Activated CD4-positive, alpha-beta T cell treated with anti-CD3 and anti-CD28 coated beads, Interleukin-2, amount 50 U/mL, for 1 hour (primary cell): ENCODE data around the gene MBP.
"Not testable (repeated sequence)": the region's sequence is repeated elsewhere in the genome, so short reads cannot be mapped to it uniquely, and the experiment has no call there.

Experiments
- DNase-seq: peaks from one replicate; pipeline ENCODE4 v3.0.0-alpha.2; 2020

Gene MBP

DNA sequence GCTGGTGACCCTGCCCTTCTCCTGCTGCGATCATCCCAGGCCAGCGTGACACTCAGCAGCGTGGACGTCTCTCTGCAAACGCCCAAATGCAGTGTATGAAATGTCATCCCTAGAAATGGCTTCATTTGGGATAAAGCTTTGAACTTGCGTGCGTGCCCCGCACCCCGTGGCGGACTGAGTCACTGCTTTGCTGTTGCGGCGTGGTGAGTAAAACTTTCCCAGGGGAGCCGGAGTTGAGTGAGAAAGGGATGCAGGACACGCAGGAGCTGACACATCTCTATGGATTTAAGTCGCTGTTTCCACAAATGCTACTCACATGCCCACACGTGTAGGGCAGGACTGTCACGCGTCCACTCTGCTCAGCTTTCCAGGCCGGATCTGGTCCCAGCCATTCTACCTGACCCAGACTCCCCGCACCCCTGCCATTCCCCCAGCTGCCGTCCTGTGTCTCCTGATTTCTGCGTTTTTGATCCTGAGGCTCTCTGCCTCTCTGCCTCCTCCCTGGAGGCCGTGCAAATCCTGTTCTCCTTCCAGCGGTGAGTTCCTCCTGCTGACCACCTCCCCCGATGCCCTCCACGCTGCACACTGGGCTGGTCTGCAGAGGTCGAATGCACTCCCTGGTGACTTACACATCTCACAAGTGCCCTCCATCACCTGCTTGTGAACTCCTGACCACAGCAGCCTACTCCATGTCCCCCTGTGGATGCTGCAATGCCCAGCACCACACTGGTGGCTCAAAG, 88.9 kb downstream of the MBP start:
- DNase-seq: no peak

DNA sequence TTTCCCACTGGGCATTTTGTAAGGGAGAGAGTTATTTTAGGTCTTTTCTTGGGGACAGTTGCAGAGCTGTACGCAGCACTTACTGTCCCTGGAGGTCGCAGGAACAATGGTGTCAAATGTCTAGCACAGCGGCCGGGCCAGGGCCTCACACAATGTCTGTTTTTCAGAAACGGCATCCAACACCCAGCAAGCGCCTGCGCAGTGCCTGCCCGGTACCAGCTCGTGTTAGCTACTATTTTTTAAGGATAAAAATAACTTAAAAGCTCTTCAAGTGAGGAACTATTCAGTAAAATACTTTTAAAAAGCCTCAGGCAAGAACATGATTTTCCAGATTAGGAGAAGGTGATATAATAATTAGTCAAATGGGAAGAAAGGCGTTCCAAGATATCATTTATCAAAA, 90.0 kb downstream of the MBP start:
- no peak for DNase-seq

DNA sequence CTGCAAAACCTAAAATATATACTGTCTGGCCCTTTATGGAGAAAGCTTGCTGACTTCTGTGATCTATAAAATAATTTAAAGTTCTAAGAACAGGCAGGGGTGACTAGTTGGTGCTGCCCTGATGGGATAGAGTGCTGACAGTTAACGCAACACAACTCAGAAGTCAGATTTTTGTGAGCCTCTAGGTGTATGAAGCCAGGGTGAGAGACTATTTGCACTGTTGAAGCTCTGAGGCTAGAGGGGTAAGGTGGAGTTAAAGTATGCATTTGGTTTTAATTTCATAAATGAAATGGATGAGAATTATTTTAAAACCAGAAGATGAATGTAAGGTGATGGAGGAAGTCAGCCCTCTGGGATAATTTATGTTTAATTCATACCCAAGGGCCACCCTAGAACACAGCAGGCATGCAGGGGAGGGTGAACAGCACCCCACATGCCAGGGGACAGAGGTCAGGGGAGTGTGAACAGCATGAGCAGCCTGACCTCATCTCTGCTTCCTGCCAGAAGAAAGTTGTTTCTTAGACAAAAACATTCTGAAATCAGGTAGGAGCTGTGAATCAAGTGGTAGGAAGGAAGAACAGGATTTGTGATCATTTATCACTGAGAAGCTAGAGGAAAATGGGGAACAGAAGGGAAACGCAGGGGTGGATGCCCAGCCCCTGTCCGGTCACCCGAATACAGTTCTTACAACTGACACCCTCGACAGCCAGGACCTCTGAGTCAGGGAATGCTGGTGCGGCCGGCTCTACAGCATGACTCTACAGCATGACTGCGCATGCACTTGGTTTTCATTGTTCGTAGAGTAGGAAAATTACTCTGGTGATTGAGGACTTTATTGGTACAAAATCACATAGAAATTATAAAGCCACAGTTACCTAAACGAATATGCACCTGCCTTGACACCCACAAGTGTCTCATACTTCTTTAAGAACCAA, 93.1 kb downstream of the MBP start:
- no peak for DNase-seq

DNA sequence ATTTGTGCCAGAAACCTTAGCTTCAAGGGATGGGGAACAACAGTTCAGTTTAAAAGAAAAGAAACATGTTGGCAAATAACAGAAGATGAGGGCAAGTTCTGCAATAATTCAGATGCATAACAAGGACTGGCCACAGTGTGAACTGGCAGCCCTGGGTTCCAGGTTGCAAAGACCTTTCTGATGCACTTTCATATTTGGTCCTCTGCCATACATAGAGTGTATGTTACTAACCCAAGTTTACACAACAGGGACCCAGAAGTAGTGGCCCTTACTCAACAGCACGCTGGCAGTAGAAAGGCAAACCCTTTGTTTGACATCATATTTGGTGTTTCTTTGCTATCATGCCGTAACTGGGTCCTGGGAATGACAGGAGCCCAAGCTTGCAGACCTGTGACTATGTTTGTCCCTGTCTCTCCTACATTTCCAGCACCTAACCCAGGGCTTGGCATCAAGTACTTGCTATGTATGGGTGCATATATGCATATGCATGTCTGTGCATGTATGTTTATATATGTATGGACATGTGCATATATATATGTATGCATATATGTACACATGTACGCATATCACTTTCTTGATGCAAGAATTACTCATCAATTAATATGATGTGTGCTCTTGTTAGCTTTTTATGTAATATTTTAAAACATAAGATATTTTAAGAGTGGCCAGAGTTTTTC, 94.3 kb downstream of the MBP start:
- DNase-seq: no peak

DNA sequence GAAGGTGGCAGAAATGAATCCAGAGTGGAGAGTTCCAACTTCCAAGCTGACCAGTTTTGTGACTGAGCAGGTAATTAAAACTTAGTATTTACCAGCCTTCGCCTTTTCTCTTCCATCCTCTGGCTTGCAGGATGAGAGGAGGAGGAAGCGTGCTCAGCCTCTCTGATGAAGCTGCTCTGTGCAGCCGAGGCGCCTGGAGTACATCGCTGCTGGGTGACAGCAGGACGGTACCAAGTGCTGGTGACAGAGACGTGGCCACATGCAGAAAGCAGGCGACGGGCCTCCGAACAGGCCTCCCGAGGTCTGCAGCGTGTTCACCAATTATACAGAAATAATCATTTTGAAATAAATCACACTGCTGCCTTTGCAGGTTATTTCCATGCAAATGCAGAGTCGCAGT, 95.0 kb downstream of the MBP start:
- no peak for DNase-seq

DNA sequence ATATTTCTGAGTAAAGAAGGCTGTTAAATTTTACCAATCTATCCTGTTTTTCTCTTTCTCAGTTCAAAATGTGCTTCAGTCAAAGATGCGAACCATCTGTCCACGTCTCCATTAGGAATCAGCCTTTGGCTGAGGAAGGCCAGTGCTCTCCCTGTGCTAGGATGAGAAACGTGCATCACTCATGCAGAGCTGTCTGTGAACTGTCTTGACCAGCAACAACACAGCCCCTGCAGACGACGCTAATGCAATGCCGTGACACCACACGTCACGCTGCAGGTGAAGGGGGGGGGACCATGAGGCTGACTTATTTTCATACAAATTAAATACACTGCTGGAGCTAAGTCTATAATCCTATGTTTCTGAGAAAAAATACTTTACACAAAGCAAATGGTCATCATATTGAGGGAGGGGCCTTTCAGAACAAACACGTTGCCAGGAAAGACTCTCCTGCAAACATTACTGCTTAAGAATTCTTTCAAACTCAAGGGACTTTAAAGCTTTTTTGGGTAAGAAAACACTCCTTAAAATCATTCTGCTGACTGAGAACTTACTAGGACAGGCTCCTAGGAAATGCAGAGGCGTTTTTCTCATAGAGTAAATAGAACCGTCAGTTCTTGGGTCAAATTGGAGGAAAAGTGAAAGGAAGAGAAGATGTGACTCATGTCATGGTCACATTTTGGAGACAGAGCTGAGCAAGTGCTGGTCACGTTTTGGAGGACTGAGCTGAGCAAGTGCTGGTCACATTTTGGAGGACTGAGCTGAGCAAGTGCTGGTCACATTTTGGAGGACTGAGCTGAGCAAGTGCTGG, 97.0 kb downstream of the MBP start:
- DNase-seq: no peak

DNA sequence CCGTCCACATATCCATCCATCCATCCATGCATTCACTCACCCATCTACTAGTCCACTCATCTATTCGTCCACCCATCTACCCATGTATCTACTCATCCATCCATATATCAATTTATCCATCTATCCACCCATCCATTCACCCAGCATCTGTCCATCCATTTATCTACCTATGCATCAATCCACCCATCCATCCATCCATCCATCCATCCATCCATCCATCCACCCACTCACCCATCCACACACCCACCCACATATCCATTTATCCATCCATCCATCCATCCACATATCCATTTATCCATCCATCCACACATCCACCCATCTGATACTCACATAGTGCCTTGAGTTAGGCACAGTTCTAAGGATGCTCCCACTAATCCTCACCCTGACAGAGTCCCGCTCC, 99.0 kb downstream of the MBP start:
- no peak for DNase-seq

DNA sequence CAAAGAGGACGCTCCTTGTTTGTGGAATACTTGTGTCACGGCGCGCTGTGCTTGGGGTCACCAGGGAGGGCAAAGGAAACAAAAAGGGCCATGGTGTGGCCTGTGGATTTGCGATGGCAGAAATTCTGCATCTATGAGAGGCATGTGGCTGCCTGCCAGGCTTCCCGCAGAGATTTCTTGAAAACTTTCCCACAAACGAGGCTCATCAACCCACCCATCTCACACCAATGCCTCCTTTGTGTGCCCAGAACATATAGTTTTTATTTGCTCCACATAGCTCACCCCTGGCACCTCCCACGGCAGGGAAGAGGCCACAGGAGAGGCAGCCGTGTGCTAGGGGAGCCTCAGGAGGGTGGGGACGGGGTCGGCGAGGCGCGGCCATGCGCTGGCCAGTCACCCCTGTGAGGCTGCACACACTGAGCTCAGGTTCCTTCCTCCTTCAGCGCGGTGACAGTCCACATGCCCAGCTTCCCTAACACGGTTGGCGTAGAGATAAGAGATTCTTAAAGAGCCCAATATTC, 100.3 kb downstream of the MBP start:
- DNase-seq: no peak

DNA sequence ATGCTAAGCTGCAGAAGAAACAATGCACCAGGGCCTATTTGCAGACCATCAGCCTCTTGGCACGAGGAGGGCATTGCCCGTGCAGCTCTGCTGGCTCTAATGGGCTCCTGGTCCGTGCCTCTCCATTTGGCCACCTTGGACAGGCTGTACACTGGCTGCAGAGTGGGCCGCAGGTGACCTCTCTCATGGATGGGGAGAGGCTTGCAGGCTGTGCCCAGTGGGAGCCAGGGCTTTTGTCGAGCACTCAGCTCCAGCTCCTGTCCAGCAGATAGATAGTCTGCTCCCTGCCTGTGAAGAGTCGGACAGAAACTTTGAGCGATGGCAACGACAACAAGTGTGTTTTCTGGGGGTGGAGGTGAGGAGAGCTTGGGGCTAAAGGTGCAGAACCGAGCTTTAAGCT, 100.9 kb downstream of the MBP start:
- DNase-seq: no peak

DNA sequence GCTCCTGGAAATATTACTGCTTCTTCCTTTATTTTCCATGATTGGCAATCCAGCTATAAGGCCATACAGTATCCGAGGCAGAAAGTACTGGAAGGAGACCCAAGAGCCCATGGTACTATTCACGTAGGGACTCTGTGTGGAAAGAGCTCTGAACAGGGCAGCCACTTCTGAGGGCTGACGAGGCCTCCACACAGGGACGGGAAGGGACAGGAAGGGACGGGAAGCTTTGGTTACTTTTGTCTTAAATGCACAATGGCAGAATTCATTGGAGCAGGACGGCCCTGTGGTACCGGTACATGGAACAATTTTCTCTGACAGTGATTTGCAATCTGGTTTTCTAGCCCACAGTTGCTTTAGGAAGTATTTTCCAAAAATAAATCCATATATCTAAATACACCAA, 102.4 kb downstream of the MBP start:
- no peak for DNase-seq

DNA sequence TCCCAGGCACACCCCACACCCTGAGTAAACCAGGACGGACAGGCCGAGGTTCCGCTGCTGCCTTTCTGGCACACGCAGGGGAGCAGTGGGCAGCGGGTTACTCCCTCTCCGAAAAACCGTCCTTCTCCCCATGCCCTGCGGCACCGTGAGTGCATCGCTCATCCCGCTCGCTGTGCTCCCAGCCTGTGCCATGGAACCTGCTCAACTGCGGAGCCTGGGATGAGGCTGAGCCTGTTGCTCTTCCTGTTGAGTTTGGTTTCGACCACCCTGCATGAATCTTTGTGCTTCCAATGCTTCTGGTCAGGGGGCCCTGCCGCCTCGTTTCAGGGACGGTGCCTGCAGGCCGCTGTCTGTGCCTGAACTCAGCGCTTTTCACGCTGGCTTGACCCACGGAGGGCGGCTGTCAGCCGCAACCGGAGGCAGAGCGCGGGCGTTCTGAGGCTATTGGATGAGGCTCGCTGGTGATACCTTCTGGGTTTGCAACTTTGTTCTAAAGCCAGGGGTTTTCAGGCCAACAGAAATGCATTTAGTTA, 106.7 kb downstream of the MBP start:
- DNase-seq: no peak

DNA sequence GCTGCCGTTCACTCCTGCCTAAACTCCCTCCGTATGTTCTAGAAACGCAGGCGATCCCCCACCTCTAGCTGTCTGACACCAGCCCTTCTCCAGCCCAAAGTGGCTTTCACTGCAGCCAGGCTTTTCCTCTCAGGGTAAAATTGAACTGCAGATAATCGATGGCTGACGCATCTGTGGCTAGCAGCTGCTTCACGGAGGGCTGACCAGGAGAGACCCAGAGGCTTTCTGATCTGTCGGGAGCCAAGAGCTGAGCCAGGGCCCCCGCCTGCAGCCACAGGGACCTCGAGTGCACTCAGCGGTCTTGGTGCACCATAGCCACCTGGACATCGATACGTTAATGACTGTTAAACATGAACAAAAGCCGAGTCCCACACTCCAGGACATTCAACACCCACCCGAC, 107.5 kb downstream of the MBP start:
- DNase-seq: no peak

DNA sequence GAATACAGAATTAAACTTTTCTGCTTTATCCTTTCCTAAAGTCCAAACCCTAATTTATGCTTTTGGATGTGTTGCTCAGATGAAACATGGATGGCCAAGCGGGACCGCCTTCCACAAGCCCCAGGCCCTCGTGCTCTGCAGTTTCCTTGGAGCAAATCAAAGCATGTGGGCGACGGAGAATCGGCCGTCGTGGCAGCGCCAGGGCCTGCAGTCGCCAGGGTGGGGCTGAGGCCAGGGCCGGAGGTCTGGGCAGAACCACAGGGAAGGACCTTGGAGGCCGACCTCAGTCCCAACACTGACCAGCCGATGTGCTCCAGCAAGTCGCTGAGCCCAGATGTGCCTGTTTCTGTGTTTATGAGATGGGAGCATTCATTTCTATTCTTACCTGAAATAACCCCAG, 108.1 kb downstream of the MBP start:
- no peak for DNase-seq

DNA sequence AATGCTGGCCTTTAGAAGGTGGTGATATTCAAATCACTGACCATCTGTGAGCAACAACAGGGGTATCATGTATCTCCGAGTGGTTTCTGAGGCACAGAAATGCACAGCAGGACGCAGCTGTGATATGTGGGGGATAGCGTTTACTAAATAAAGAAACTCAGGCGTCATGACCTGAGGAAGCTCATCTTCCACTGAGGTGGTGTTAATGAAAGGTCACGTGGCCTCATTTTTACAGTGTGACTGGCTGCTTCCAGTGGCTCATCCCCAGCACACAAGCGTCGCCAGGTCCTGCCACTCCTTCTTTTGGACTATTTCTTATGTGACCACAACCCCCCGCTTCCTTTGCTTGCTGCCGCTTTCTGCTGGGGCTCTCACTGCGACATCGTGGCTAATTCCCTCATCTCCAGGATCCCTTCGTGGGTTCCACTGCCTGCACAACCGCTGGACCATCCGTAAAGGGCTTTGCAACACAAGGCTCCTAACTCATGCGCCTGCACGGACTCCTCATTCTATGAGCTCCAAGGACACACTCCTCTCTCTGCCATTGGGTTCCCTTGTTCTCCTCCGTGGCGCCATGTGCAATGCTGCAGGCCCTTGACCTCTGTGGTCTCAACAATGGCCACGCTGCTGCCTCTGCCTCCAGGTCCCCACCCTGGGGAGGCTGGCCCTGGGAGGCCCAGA, 109.3 kb downstream of the MBP start:
- no peak for DNase-seq

DNA sequence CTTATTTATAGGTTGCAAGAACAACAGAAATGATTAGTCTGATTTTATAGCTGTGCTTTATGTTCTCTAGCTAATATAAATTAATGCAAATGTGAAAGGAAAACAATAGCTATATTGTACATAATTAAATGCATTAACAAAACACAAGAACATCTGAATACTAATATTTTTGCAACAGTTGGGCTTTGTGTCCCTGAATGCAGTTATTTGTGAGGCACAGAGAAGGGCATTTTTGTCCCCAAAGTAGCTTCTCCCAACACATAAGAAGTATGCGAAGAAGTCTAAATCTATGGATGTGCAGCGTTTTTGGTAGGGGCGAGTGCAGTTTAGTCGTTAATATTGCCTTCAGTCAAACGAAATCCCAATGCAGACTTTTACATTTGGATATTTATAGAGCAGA, 110.0 kb downstream of the MBP start:
- no peak for DNase-seq

DNA sequence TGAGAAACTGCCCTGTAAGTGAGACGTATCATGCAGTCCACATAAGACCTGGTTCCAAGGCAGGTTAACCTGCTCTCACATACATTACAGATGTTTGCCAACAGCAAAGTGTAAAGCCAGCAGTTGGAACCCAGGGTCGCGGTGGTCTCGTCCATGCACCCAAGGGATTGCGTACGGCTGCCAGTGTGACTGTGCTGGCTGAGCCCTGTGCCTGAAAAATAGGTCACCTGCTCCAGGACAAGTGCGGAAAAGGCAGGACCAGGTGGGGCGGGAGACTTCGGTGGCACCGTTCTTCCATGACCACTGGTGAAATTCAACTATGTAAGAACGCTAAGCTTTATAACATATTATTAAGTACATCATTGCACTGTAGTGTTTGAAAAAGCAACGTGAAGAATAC, 110.5 kb downstream of the MBP start:
- DNase-seq: no peak

DNA sequence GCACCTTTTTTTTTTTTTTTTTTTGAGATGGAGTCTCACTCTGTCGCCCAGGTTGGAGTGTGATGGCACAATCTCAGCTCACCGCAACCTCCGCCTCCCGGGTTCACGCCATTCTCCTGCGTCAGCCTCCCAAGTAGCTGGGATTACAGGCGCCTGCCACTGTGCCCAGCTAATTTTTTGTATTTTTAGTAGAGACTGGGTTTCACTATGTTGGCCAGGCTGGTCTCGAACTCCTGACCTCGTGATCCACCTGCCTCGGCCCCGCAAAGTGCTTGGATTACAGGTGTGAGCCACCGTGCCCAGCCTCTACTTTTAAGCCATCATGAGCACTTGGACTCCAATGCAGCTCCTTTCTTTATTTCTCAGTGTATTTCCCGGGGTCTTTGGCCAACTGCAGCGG, 111.1 kb downstream of the MBP start:
- DNase-seq: not testable (repeated sequence)

DNA sequence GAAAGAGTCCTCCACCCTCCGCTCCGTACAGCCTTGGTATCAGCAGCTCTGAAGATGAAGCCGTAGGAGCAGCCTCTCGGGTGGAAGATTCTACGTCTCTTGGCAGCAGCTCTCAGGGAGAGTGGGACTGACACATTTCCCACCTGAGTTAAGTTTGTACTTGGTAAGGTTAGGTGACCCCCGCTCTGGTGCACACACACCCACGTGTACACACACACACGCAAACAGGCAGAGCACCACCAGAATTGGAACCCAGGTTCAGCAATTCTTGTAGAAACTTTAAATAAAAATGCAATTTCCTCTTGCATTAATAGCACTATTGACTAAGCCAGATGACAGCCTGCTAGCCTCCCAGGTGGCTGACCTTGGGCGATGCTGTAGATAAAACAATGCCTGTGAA, 111.5 kb downstream of the MBP start:
- DNase-seq: no peak

DNA sequence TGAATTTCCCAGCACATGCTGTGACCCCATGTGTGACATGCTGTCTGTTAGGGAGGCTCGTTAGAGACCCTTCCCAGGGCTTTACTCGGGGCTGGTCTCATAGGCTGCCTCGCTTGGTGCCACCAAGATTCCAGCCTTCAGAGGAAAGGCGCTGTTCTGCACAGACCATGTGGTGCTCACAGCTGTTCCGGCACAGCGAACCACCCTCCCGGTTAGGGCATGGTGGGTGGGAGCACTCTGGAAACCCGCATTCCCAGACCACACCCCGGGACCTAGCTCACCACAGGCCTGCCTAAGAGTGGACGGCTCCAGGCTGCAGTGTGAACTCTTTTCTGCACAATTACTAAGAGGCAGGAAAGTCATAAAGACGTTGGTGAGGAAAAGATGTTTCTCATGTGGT, 112.0 kb downstream of the MBP start:
- DNase-seq: no peak

DNA sequence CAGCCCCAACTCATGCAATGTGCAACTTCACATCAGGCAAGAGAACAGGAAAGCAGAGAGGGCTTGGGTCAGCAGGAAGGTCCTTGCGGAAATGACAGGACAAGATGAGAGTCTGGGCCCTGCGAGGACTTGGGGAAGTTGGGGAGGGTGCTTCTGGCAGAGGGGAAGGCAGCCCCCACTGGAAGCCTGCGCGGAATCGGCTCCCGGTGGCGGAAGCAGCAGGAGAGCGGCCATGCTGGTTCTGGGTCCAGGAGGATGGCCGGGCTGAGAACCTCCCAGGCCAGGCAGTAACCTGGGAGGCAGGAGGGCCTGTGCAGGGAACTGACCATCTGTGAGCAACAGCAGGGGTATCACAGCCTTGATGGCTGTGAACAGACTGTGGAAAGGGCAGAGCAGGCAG, 112.9 kb downstream of the MBP start:
- DNase-seq: no peak

DNA sequence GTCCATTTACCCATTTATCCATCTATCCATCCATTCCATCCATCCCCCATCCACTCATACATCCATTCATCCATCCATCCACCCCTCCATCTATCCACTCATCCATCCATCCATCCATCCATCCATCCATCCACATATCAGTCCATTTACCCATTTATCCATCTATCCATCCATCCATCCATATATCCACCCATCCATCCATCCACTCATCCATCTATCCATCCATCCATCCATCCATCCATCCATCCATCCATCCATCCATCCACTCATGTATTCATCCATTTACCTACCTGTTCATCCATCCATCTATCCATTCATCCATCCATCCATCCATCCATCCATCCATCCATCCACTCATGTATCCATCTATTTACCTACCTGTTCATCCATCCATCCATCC, 113.9 kb downstream of the MBP start:
- not testable (repeated sequence) for DNase-seq

DNA sequence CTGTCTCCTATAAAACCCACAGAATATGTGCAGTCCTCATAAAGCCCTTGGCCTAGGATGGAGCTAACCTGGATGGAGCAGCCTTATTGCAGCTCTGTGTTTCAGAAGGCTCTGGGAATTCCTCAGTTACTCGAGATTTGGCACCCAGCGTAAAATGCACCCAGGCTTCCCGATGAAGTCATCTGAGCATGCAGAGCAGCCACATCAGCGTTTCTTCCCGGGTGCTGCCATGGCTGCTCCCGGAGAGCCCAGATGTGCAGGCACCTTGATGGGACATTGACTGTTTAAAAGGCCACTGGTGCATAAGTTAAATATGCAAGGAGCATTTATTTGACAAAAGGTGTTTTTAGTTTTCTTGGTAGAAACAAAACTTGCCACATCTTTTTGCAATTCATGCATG, 115.2 kb downstream of the MBP start:
- no peak for DNase-seq
